H1 (cell line): ENCODE measurements around the gene NRP2.

Source experiments
- BACH1 ChIP-seq: IDR thresholded peaks from 2 replicates; pipeline ENCODE4 v1.6.1; 2012; ENCODE audit warnings: low read length, improper control_type of control experiment
- CTCF ChIP-seq, 3 experiments: IDR thresholded peaks; 1 replicate in 2 of 3; 2 replicates in 1 of 3; pipeline versions ENCODE4 v1.5.1 to v1.6.1; 2011; ENCODE audit warnings: low read length in 3 of 3, mild to moderate bottlenecking in 3 of 3, inconsistent platforms in 2 of 3, low read depth in 1 of 3, moderate library complexity in 1 of 3; ENCODE audit not compliant: insufficient read depth in 1 of 3; ENCODE audit errors: control extremely low read depth in 1 of 3
- EZH2 ChIP-seq: fragments of 200-600 bp; sonication (generic); IDR thresholded peaks from 2 replicates; pipeline ENCODE4 v1.7.1; 2012; ENCODE audit warnings: low read depth, mild to moderate bottlenecking, moderate library complexity, low read length, inconsistent platforms; ENCODE audit not compliant: severe bottlenecking
- KDM5A ChIP-seq: fragments of 200-600 bp; IDR thresholded peaks from 2 replicates; pipeline ENCODE4 v1.7.1; 2012; ENCODE audit warnings: mild to moderate bottlenecking, low read length, inconsistent platforms, mixed read lengths
- POLR2A ChIP-seq, 2 experiments: IDR thresholded peaks; 1 replicate in 1 of 2; 2 replicates in 1 of 2; pipeline ENCODE4 v1.6.1; 2011; ENCODE audit warnings: low read depth in 2 of 2, low read length in 2 of 2, mild to moderate bottlenecking in 2 of 2; ENCODE audit errors: control extremely low read depth in 1 of 2
- POLR2AphosphoS5 ChIP-seq: IDR thresholded peaks from 2 replicates; pipeline ENCODE4 v1.6.1; 2011; ENCODE audit warnings: low read depth, low read length
- SIN3A ChIP-seq, 2 experiments: IDR thresholded peaks in 1 of 2; conservative IDR thresholded peaks in 1 of 2; 2 replicates each; pipeline ENCODE4 v1.6.1; 2011 to 2012; ENCODE audit warnings: low read length in 2 of 2, improper control_type of control experiment in 1 of 2, low read depth in 1 of 2, mild to moderate bottlenecking in 1 of 2
- TAF1 ChIP-seq: IDR thresholded peaks from 2 replicates; pipeline ENCODE4 v1.6.1; 2011; ENCODE audit warnings: mild to moderate bottlenecking, low read depth, low read length

- TF ChIP-seq BACH1 (no peak), TAF1 (no peak), CTCF (IDR thresholded peaks at IDR 0.05; ENCODE audit: control extremely low read depth in 1 of 3, insufficient read depth in 1 of 3, low read depth in 1 of 3, low read length in 3 of 3) (no peak), POLR2A (IDR thresholded peaks at IDR 0.05; ENCODE audit: control extremely low read depth in 1 of 2, low read depth in 2 of 2, low read length in 2 of 2) (no peak), POLR2AphosphoS5 (no peak), KDM5A (no peak), EZH2 (no peak), SIN3A (conservative IDR thresholded peaks at IDR 0.05 in 1 of 2, IDR thresholded peaks at IDR 0.05 in 1 of 2; ENCODE audit: low read depth in 1 of 2, low read length in 2 of 2) (no peak)
Observed at GRCh38 chr2:205702576-205702975, 20.3 kb downstream of the NRP2 start.
